Non-pigmented ciliary epithelial cell (primary cell): ENCODE measurements around the gene ATP11A.

ENCODE experiments used
- DNase-seq: peaks from one replicate; pipeline ENCODE4 v3.0.0-alpha.2; 2010; ENCODE audit warnings: low read depth

The ATP11A gene

DNA sequence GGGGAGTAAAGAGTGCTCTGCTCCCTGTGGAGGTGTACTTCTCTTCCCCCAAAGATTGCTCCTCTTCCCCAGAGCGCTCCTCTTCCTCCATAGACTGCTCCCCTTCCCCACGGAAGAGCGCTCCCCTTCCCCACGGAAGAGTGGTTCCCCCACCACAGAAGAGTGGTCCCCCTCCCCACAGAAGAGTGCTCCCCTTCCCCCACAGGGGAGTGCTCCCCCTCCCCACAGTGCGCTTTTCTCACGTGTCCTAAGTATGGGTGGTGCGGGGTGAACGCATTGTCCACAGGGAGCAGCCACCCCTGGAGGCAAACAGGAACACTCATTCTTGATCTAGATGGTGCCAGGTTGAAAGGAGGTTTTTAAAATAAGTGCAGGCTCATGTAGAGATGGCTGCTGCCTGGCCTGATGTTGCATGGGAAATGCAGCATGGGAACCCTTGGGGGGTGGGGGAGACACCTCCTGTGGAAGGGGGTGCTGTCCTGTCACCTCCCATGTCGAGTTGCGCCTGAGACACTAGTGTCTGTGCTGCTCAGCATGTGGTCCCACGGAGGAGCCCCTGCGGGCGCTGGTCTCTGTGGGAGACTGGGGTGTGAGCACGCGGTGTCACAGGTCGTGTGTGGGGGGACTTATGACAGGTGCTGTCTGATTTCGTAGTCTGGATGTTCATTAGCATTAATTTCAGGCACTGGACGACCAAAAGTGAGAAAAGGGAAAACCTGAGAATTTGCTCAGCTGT lies 52.2 kb downstream of the ATP11A start:
- DNase-seq, result no peak

DNA sequence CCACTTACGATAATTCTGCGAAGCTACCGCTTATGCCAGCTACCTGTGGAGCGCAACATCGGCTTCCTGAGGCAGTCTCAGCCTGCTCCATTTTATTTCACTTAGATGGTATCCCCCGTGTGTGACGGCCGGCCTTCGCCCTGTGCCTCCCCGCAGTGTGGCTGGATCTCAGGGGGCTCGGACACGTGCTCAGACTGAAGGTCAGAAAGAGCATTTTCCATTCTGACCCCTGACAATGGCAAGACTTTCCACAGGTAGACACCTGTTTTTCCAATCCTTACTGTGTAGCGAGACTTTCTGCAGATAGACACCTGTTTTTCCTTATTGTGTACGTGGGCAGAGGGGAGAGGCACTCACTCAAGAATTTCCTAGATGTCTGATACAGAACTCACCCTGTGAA lies 52.7 kb downstream of the ATP11A start:
- DNase-seq, result no peak

DNA sequence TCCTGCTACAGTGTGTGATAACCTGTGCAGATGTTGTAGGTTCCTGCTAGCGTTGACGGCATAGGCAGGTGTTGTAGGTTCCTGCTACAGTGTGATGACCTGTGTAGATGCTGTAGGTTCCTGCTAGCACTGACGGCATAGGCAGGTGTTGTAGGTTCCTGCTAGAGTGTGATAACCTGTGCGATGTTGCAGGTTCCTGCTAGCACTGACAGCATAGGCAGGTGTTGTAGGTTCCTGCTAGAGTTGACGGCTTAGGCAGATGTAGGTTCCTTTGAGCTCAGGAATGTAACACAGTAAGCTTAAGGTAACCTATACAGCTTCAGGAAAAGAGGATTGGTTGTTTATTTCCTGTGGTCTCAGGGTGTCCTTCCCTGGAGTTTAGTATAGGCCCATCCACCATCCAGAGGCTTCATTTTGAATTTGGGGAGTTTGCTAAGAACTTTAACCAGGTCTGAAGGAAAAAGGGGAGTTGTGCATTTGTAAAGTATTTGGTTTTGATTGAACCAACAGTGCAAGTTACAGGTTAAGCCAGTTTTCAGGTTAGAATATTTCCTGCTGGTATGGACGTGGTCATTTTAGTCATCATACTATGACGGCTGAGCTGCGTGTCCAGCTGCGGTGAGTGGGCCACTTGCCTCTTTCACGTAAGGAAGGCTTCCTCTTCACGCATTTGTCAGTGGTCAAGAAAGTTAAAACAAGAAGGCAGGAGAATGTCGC lies 53.8 kb downstream of the ATP11A start:
- DNase-seq, result no peak

DNA sequence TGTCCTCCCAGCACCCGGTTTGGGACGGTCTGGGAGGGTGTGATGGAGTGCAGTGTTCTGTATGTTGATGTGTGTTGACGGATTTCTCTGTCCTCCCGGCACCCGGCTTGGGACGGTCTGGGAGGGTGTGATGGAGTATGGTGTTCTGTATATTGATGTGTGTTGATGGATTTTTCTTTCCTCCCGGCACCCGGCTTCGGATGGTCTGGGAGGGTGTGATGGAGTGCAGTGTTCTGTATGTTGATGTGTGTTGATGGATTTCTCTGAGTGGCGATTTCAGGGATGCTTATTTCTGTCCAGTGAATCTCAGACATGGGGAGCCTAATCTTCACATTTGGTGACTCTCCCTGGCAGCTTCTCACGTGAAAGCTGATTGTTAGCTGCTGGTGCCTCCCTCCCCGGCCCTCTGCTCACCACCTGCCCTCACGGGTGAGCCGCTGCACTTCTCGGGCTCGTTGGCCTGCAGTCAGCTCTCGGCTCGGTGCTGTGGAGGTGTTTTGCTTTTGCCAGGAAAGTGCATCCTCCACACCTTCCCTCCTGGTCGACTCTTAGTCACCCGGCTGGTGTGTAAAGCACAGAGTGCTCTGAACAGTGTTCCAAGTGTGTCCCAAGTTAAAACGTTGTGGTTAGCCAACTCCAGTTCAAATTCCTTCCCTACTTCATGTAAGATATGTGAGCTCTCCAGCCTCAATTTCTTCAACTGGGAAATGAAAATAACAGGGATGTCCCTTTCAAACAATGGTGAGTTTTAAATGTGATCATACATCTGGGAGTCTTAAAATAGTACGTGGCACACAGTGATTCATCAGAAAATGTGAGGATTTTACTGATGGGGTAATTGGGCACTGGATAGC lies 54.6 kb downstream of the ATP11A start:
- no peak for DNase-seq

DNA sequence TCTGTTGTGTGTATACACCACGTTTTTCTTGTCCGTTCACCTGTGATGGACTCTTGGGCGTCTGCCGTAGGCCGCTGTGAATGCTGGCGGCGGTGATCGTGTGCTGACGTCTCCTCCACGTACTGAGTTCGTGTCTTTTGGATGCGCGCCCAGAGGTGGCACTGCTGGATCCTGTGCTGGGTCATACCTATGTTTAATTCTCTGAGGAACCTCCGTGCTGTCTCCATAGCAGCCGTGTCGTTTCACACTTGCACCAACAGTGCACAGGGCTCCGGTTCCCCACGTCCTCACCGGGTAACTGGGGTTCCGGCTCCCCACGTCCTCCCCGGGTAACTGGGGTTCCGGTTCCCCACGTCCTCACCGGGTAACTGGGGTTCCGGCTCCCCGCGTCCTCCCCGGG lies 56.2 kb downstream of the ATP11A start:
- DNase-seq, result no peak

DNA sequence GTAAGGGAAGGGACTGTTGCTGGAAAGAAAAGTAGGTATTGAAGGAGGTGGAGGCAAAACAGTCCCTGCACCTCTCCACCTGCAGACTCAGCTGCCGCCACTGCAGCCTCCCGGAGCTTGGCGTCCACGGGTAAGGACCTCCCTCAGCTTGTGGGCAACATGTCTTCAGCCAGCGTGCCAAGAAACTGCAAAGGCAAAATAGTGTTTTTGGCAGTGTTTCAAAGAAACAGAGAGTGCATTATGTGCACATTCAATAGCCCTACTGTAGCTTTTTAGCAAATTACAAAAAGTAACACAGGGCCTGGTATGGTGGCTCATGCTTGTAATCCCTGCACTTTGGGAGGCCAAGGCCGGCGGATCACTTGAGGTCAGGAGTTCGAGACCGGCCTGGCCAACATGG lies 57.4 kb downstream of the ATP11A start:
- no peak for DNase-seq

DNA sequence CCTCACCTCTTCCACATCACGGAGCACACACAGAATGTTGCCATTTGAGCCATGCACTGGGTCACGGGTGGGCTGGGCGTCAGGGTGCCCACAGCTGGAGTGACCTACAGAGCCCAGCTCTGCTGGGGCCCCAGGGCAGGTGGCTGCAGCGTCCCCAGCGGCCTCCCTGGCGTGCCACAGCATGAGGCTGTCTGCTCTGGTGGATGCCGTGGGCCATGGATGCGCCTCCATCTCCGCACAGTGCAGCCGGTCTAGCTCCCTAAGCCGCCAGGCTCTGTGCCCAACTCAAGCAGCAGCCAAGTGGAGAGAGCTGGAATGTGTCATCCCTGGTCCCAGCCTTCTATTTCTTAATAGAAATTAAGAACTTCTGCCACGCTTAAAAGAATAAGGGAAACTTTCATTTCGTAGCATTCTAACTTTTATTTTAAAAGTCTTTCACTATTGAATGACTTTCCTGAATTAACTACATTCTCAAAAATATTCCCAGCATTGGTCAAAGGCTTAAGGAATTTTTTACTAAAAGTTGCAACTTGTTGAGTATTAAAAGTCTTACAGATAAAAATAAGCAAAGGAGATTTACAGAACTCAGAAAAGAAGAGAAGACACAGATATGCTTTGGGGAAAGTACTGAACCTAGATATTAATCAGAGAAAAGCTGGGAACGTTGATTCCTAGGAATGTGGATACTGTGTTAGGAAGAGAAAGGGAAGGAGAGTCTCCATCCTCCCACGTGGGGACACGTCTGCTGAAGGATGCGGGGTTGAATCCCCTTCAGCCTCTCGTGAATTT lies 59.3 kb downstream of the ATP11A start:
- DNase-seq, result no peak

DNA sequence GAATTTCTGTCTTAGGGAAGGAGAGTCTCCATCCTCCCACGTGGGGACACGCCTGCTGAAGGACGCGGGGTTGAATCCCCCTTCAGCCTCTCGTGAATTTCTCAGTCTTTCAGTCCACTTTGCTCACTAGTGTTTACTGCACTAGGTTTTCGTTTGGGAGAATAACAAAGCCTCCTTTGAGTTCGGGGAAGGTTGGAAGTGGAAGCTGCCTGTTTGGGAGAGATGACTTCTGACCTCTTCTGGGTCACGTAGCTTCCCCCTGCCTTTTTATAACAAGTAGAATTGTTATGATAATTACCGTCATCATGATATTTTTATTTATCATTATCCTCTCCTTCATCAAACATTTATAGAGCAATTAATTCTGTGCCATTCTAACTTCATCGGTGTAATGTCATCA lies 60.7 kb downstream of the ATP11A start:
- DNase-seq, result no peak

DNA sequence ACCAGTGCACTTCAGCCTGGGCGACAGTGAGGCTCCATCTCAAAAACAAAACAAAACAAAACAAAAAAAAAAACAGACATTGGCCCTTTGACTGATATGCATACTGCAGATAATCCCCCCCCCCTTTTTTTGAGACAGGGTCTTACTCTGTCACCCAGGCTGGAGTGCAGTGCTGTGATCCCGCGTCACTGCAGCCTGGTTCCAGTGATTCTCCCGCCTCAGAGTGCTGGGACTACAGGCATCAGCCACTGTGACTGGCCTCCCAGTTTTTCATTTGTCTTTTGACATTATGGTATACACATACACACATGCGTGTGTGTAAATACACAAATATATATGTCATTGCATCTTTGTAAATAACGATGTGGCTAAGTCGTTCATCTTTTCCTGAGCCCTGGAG lies 61.8 kb downstream of the ATP11A start:
- no peak for DNase-seq

DNA sequence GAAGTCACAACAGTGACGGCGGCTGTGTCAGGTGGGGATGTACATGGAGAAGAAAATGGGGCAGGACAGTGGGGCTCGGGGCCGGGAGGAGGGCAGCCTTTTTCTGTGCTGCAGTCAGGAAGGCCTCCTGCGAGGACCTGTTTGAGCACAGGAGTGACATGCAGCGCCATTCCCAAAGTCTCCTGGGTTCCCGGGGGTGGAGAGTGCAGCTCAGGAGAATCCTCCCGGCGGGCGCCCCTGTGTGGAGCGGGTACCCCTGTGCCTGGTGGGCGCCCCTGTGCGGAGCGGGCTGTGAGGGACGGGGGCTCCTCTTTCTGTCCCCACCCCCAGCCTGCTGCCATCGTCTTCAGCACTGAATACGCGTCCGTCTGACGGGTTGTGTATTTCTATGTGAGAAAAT lies 62.4 kb downstream of the ATP11A start:
- DNase-seq, result no peak

DNA sequence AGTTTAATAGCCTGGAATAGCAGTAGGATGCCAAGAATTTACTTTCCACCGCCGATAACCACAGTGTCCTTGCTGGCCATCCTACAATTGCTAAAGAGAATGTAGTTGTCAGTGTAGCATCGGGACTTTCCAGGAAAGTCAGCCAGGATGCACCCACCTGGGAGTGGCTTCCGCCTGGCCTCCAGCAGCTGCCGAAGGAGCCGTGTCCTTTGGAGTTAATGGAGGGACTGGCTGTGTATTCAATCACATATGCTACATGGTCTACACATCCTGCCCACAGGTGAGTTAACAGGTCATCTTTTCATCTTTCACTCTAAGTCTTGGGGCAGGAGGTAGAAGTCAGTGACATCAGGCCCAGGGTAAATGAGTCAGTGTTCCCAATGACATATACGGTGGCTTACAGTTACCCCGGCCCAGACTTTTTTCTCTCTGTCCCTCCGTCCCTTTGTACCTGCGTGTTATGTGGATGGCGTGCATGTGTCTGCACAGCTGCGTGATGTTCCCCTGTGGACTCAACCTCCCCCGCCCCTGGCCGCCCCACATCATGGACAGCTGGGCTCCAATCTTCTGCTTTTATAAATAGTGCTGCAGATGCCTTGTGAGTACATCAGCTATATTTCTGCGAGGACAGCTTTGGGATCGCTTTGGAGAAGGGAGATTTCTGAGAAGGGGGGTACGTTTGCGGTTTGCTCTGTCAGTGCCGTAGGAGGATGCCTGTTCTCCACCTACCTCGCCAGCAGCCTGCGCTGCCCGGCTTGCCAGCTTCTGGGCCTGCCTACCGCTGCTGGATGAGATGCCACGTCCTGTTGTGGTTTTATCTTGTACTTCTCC lies 63.1 kb downstream of the ATP11A start:
- no peak for DNase-seq

DNA sequence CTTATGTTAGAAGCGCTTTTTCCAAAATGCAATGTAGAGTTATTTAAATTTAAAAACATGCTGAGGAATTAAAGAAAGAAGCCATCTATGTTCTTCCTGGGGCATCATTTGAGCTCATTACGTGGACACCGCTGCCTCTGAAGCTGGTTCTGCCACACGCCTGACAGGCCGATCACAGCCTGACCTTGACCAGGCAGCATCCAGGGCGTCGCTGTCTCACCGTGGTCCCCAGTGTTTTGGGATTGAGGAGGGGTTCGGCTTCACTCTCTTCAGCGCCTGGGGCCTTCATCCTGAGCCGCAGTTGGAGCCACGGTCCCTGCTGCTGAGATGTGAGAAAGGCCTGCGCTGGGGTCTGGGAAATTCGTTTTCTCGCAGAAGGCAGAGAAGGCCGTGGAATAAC lies 64.0 kb downstream of the ATP11A start:
- DNase-seq, result no peak

DNA sequence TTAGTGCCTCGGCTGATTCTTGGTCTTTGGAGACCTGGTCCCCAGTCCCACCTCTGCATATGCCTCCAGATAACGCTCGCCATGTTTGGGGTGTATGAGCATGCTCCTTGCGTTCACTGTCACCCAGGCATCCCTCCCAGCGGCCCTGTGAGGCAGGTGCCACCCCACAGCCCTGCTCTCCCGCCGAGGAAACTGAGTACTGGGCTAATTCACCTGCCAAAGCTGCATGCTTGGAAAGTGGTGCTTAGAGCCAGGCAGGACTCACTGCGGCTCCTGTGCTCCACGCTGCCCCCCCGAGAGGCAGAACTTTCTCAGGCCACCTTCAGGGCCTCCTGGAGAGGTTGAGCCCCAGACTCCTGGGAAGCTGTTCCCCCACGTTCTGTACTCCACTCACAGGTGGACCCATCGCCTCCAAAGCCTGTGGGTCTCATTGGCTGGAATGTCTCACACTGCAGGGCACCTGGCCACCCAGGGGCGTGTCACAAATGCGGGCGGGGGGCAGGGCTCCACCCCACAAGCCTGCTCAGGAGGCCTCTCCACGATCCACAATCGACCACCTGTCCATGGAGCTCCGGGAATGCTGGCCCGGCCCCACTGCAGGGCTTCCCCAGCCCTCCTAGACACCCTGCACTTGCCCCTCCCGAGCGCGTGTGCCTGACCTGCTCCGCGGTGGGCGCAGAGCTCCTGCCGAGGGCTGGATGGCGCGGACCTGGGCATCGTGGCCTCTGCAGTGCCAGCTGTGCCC lies 64.6 kb downstream of the ATP11A start:
- no peak for DNase-seq

DNA sequence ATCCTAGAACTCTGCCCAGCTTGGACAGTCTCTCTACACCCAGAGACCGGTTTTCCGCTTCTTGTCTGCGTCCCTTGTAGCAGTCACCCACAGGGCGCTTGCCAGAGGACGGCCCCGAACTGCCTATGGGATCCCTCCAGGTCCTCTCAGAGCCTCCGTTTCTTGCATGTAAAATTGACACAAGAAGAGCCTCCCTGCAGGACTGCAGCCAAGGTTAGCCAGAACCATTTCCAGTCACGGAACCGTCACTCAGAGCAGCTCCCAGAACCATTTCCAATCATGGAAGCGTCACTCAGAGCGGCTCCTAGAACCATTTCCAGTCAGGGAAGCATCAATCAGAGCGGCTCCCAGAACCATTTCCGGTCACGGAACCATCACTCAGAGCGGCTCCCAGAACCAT lies 65.5 kb downstream of the ATP11A start:
- no peak for DNase-seq

DNA sequence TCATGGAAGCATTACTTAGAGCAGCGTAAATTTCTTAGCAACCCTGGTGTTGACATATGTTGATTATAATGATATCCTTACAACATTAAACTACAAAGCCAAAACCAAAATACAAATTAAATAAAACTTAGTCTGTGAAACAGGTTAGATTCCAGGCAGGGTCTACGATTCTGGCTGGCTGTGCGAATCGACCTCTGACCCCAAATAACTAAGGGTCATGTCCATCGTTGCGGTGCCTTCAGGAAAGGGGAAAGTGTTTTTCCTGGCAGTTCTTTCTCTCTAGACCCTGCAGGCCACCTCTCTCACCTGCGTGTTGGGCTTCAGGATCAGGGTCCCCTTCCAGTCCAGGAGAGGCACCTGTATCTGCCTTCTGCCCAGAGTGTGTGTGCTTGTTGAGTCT lies 66.2 kb downstream of the ATP11A start:
- DNase-seq, result no peak

DNA sequence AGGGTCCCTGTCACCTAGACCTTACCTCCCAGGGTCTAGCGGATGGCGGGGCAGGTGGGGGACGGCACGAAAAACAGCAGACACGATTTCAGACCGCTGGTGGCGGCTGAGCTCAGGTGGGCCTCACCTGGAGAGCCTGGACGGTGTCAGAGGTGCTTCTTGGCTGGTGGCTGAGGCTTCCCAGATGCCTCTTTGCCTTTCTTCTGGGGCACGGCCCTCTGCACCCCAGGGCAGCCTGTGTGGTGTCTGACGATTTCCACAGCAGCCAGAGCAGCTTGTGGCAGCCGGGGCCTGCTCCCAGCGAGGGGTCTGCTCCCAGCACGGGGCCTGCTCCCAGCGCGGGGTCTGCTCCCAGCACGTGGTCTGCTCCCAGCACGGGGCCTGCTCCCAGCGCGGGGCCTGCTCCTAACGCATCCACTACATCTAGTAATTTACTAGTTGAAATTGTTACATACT lies 66.7 kb downstream of the ATP11A start:
- no peak for DNase-seq

DNA sequence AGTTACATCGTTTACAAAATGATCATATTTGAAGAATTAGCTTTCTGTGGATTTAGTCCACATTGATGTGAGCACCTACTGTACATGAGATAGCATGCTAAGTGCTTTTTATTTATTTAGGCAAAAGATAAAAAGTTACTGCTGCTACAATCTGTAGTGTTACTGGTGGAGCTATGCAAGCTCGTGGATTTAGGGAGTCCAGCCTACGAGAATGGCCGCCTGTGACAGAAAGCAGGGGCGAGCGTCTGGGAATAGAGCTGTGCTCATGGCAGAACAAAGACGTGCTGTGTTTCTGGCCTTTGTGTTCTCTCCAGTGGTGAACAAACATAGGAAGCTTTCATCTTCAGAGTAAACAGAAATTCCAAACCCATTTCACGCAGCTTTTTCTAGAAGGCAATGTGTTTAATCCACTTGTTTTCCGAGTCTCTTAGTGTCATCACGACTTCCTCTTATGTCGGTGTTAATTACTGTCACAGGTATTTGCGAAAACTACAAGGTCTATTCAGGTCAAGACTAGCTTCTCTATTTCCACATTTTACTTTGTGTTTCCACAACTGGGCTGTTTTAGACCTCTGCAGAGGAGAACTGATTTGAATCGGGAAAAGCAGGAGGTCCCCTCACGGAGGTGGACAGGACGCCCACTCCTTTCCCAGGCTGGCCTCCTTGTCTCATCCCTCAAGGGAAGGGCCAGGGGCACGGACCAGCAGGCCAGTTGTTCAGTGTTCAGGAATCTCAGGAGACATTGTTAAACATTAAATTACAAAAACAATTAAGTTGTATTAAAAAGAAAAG lies 67.3 kb downstream of the ATP11A start:
- no peak for DNase-seq

DNA sequence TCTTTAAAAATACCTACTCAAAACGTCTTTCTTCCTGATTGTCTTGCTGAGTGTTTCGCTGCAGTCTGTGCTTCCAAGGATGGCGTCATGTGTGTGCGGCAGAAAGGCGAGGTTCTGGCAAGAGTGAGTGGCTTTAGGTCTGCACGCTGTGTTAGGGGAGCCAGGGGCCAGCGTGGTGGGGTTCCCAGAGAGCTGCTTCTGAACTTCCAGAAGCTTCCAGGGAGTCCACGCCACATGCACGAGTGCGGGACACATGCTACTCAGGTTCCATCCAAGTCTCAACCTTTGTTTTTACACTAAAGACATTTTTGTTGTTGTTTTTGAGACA lies 67.9 kb downstream of the ATP11A start:
- no peak for DNase-seq

DNA sequence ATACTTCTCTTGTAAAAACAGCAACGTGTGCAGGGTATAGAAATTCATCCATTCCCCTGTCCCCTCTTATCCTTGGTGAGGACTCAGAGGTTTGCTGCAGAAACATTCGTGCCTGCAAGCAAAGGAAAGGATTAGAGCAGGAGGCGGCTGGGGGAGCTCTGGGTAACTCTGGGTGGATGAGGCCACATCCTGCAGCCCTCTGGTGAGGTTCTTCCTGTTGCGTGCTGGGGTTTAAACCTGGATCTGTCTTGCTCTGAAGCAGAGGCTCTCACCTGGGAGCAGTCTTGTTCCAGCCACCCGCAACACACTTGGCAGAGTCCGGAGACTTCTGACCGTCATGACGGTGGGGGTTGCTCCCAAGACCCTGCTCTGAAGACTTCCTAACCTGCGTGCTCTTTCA lies 69.2 kb downstream of the ATP11A start:
- DNase-seq, result no peak

DNA sequence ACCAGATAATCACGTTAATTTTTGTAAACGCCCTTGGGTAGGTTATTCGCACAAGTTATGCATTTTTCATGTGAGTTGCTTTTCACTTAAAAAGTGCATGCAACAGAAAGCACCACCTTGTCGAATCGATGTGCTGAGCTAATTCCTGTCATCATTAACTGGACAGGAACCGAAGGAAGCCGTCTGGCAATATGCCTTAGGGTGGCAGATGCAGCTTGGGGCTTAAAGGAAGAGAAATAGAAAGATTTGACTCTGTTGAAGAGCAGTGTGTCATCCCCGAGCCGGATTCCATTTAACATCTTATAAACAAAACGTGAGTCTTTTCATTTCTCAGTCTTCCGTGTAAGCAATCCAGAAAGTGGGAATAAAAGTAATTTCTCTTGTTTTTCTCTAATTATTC lies 70.0 kb downstream of the ATP11A start:
- no peak for DNase-seq
